Calu3 (cell line): ENCODE measurements around the gene ERAS. TPM values are rescaled to one million over a fixed set of nuclear protein-coding genes. Genes with fewer than 3 reads are reported as not detected.

Experiments used
- BruUV-seq: library from RNA; stranded (reverse); fragments of 400-500 nt; replicated peaks from 2 replicates; lab custom pipeline; 2021; lab: Mats Ljungman, UMichigan
- CTCF ChIA-PET: fragments of 300-600 bp; sonication (Branson Sonifier 250); formaldehyde crosslinking; loops from one replicate; lab custom pipeline; 2022; ENCODE audit warnings: antibody characterized with exemption; lab: Charles Lee
- DNase-seq: peaks from one replicate; pipeline ENCODE4 v3.0.0; 2022
- H3K27ac Mint-ChIP-seq: one replicate; pipeline ENCODE4 v1.8.0; 2022; ENCODE audit warnings: mixed read lengths; ENCODE audit not compliant: unreplicated experiment
- H3K27me3 Mint-ChIP-seq: one replicate; pipeline ENCODE4 v1.8.0; 2022; ENCODE audit warnings: mixed read lengths; ENCODE audit not compliant: unreplicated experiment
- H3K36me3 Mint-ChIP-seq: one replicate; pipeline ENCODE4 v1.8.0; 2022; ENCODE audit warnings: mild to moderate bottlenecking, moderate library complexity, mixed read lengths; ENCODE audit not compliant: insufficient read depth, unreplicated experiment
- H3K4me1 Mint-ChIP-seq: one replicate; pipeline ENCODE4 v1.8.0; 2022; ENCODE audit warnings: mild to moderate bottlenecking, low read depth, mixed read lengths; ENCODE audit not compliant: unreplicated experiment
- H3K4me3 Mint-ChIP-seq: one replicate; pipeline ENCODE4 v1.8.0; 2022; ENCODE audit warnings: mild to moderate bottlenecking, low read depth, moderate library complexity, mixed read lengths; ENCODE audit not compliant: unreplicated experiment
- H3K9me3 Mint-ChIP-seq: one replicate; pipeline ENCODE4 v1.8.0; 2022; ENCODE audit warnings: low read depth, mixed read lengths; ENCODE audit not compliant: unreplicated experiment
- intact Hi-C: fragments of 100-400 bp; cut with micrococcal nuclease; formaldehyde crosslinking; loops from one replicate; pipeline ENCODE4 v1.10.0; 2022; ENCODE audit not compliant: unreplicated experiment
- total RNA-seq: library from RNA; stranded (reverse); gene quantifications from 2 replicates; pipeline ENCODE4 v1.2.3, GENCODE V29; 2022
- TF ChIP-seq, protein P1 (sequence below): fragments of 200-600 bp; IDR thresholded peaks from one replicate; pipeline ENCODE4 v1.8.0; 2022; ENCODE audit warnings: antibody characterized with exemption; ENCODE audit not compliant: unreplicated experiment

ERAS gene
- total RNA-seq, 1 experiment from 2014 or later = 0.47 TPM

DNA sequence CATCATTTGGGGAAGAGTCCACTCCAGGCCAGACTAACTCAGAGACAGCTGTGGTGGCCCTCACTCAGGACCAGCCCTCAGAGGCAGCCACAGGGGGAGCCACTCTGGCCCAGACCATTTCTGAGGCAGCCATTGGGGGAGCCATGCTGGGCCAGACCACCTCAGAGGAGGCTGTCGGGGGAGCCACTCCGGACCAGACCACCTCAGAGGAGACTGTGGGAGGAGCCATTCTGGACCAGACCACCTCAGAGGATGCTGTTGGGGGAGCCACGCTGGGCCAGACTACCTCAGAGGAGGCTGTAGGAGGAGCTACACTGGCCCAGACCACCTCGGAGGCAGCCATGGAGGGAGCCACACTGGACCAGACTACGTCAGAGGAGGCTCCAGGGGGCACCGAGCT, 3.3 kb upstream of the ERAS start:
- peaks cover 4% of the 10 kb centered on the region for H3K36me3 Mint-ChIP-seq
- no peak overlapping the region for H3K27ac Mint-ChIP-seq
- no peaks in the 10 kb centered on the region for H3K9me3 Mint-ChIP-seq
- H3K4me1 Mint-ChIP-seq = no peaks in the 10 kb centered on the region
- no peak overlapping the region for H3K4me3 Mint-ChIP-seq
- intact Hi-C loops = no loop called here
- no peak for DNase-seq
- CTCF ChIA-PET = interaction anchor here (0.6 to 0.7 kb wide), 2 partner anchors 68 to 77 kb away, joined by 4 to 7 read pairs; no protein-coding TSS in a partner anchor
- no TSS peak for BruUV-seq
- TF ChIP-seq, protein P1, sequence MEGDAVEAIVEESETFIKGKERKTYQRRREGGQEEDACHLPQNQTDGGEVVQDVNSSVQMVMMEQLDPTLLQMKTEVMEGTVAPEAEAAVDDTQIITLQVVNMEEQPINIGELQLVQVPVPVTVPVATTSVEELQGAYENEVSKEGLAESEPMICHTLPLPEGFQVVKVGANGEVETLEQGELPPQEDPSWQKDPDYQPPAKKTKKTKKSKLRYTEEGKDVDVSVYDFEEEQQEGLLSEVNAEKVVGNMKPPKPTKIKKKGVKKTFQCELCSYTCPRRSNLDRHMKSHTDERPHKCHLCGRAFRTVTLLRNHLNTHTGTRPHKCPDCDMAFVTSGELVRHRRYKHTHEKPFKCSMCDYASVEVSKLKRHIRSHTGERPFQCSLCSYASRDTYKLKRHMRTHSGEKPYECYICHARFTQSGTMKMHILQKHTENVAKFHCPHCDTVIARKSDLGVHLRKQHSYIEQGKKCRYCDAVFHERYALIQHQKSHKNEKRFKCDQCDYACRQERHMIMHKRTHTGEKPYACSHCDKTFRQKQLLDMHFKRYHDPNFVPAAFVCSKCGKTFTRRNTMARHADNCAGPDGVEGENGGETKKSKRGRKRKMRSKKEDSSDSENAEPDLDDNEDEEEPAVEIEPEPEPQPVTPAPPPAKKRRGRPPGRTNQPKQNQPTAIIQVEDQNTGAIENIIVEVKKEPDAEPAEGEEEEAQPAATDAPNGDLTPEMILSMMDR = no peak
- H3K27me3 Mint-ChIP-seq = no peaks in the 10 kb centered on the region

DNA sequence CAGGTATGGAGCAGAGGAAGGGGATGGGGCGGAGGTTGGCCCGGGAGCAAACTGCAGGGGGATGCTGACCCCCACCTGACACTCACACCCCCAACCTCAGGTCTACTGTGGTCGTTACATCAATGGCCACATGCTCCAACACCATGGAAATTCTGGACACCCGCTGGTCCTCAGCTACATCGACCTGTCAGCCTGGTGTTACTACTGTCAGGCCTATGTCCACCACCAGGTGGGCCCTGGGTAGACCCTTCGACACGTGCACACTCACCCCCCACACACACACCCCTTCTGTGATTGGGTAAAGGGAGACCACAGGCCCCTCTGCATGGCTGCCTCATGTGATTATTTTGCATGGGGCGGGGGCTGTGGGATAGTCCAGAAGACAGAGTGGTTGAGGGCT, 2.2 kb upstream of the ERAS start:
- no peaks in the 10 kb centered on the region for H3K27me3 Mint-ChIP-seq
- intact Hi-C loops = no loop called here
- H3K36me3 Mint-ChIP-seq = peaks cover 9% of the 10 kb centered on the region
- no peaks in the 10 kb centered on the region for H3K4me1 Mint-ChIP-seq
- H3K4me3 Mint-ChIP-seq = no peak overlapping the region
- no peak overlapping the region for H3K27ac Mint-ChIP-seq
- BruUV-seq = no TSS peak
- DNase-seq = no peak
- no peaks in the 10 kb centered on the region for H3K9me3 Mint-ChIP-seq
- CTCF ChIA-PET = interaction anchor here (0.7 kb wide), 1 partner anchor 67 kb away, joined by 4 read pairs; no protein-coding TSS in a partner anchor
- TF ChIP-seq, protein P1 = no peak

DNA sequence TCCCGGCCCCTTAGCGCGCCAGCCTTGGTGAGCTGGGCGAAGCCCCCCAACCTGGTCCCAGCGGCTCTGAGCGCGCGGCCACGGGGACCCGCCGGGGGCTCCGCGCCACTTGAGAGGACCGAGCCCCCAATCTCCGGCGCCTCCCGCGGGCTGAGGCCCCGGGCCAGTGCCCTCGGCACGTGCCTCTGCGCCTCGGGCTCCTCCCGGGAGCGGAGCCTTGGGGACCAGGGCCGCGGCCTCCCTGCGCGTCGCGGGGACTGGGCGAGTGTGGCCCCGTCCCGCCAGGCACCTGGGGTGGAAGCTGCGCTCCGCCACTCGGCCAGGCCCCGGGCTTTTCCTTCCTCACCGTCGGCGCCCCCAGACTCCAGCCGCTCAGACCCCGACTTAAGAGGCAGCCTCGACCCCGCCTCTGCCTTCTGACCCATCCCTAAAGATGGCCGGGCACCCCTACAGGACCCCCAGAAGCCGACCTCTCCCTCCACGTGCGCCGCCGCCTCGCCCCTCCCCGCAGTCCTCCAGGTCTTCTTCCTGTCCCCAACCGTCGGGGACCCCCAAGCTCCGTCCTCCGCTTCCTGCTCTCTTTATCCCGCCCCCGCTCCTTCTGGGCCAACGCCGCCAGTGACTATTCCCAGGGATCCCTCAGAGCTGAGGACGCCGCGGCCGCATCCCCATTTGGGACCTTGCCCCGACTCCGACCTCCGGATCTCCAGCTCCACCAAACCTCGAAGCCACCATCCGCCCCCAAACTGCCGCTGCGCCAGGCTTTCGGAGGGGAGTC, 752 bp downstream of the ERAS start:
- Mint-ChIP-seq H3K4me3 (no peak overlapping the region), H3K27ac (no peak overlapping the region), H3K9me3 (no peaks in the 10 kb centered on the region), H3K4me1 (no peaks in the 10 kb centered on the region), H3K36me3 (peaks cover 15% of the 10 kb centered on the region), H3K27me3 (no peaks in the 10 kb centered on the region)
- intact Hi-C loops = no loop called here
- no TSS peak for BruUV-seq
- CTCF ChIA-PET = no interaction called here
- TF ChIP-seq, protein P1 = no peak
- no peak for DNase-seq

DNA sequence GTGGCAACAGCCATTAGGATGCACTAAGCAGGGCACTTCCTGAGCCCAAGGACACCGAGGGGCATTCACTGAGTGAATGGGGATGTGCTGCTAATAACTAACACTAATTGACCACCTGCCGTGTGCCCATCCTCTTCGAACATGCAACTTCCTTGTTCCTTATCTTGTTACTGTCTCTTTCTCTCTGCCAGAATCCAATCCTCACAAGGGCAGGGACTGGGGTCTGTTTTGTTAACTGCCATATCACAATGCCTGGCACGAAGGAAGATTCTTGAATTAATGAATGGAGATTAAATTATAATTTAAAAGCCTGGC, 1.3 kb downstream of the ERAS start:
- CTCF ChIA-PET = no interaction called here

More for the DNA sequence above, 1.3 kb downstream of the ERAS start:
- DNase-seq = no peak
- intact Hi-C loops = no loop called here
- H3K27ac Mint-ChIP-seq = no peak overlapping the region
- TF ChIP-seq, protein P1 = no peak
- no peaks in the 10 kb centered on the region for H3K4me1 Mint-ChIP-seq
- H3K4me3 Mint-ChIP-seq = no peak overlapping the region
- no peaks in the 10 kb centered on the region for H3K9me3 Mint-ChIP-seq
- H3K27me3 Mint-ChIP-seq = no peaks in the 10 kb centered on the region
- H3K36me3 Mint-ChIP-seq = peaks cover 13% of the 10 kb centered on the region
- BruUV-seq = no TSS peak
